GM19468 (cell line): ENCODE results near the gene ABT1.

Source experiments
- ATAC-seq: cut with Tn5 transposase; IDR thresholded peaks from one replicate; pipeline ENCODE4 v1.9.1; 2021; ENCODE audit warnings: mild to moderate bottlenecking, moderate library complexity, moderate number of reproducible peaks; ENCODE audit not compliant: unreplicated experiment; ENCODE audit errors: extremely low read depth

The ABT1 gene

GRCh38 chr6:26571592-26572296 is 25.0 kb upstream of the ABT1 start:
- no peak for ATAC-seq

GRCh38 chr6:26575494-26575939 is 21.2 kb upstream of the ABT1 start:
- no peak for ATAC-seq

GRCh38 chr6:26576407-26576843 is 20.3 kb upstream of the ABT1 start:
- no peak for ATAC-seq

GRCh38 chr6:26576929-26577719 is 19.6 kb upstream of the ABT1 start:
- ATAC-seq: no peak

GRCh38 chr6:26577720-26578072 is 19.1 kb upstream of the ABT1 start:
- ATAC-seq: no peak

GRCh38 chr6:26578279-26578678 is 18.5 kb upstream of the ABT1 start:
- no peak for ATAC-seq

- ATAC-seq: no peak
Measured at GRCh38 chr6:26578741-26579140, 18.0 kb upstream of the ABT1 start.

GRCh38 chr6:26581164-26581915 is 15.4 kb upstream of the ABT1 start:
- ATAC-seq: no peak

GRCh38 chr6:26588965-26589364 is 7.8 kb upstream of the ABT1 start:
- no peak for ATAC-seq

GRCh38 chr6:26592649-26593048 is 4.1 kb upstream of the ABT1 start:
- ATAC-seq: no peak

GRCh38 chr6:26593278-26594130 is 3.2 kb upstream of the ABT1 start:
- no peak for ATAC-seq

GRCh38 chr6:26594131-26594498 is 2.6 kb upstream of the ABT1 start:
- no peak for ATAC-seq

- no peak for ATAC-seq
Measured at GRCh38 chr6:26594730-26595632, 1.8 kb upstream of the ABT1 start.

GRCh38 chr6:26595669-26596269 is 984 bp upstream of the ABT1 start:
- no peak for ATAC-seq

- ATAC-seq: no peak
Measured at GRCh38 chr6:26597389-26597766, 625 bp downstream of the ABT1 start.

GRCh38 chr6:26597821-26598220 is 1.1 kb downstream of the ABT1 start:
- ATAC-seq: no peak

GRCh38 chr6:26598267-26598666 is 1.5 kb downstream of the ABT1 start:
- no peak for ATAC-seq

- ATAC-seq: no peak
Measured at GRCh38 chr6:26599134-26599533, 2.4 kb downstream of the ABT1 start.

GRCh38 chr6:26599591-26599990 is 2.8 kb downstream of the ABT1 start:
- no peak for ATAC-seq
